Cardiac muscle cell (in vitro differentiated cells and primary cell): Measurements from ENCODE around the gene RASAL3. TPM values are rescaled to one million over a fixed set of nuclear protein-coding genes. Genes with fewer than 3 reads are reported as not detected.

ENCODE experiments used
- DNase-seq, 2 donors: peaks; one replicate each; pipeline versions ENCODE4 v3.0.0 to v3.0.0-alpha.2; 2010 to 2017; ENCODE audit warnings: low read depth in 1 of 2, low spot score in 1 of 2
- H3K27ac ChIP-seq: fragments of 200-600 bp; sonication (generic); 2 replicates; pipeline ENCODE4 v1.5.1; 2016
- H3K27me3 ChIP-seq: fragments of 200-600 bp; sonication (generic); 2 replicates; pipeline ENCODE4 v1.6.0; 2016; ENCODE audit warnings: control low read depth
- H3K36me3 ChIP-seq: fragments of 200-600 bp; sonication (generic); 2 replicates; pipeline ENCODE4 v1.5.1; 2016; ENCODE audit warnings: control low read depth
- H3K4me1 ChIP-seq: fragments of 200-600 bp; sonication (generic); 2 replicates; pipeline ENCODE4 v1.8.1; 2017; ENCODE audit warnings: low read depth, mild to moderate bottlenecking, mixed run types
- H3K4me3 ChIP-seq: fragments of 200-600 bp; sonication (generic); 2 replicates; pipeline ENCODE4 v1.5.1; 2016; ENCODE audit warnings: mild to moderate bottlenecking
- H3K9me3 ChIP-seq: fragments of 200-600 bp; sonication (generic); 2 replicates; pipeline ENCODE4 v1.5.1; 2017; ENCODE audit warnings: low read depth, mild to moderate bottlenecking, control low read depth
- polyA plus RNA-seq: library from polyadenylated mRNA; unstranded; fragments of >200 nt; fragmentation: Nextera tagmentation; extraction: Ambion mirVana; gene quantifications from 2 replicates; pipeline ENCODE4 v1.2.1, GENCODE V29; 2016
- total RNA-seq: library from RNA; depleted of rRNA; stranded (reverse); fragments of >200 nt; gene quantifications from 2 replicates; pipeline ENCODE4 v1.2.3, GENCODE V29; 2016
- TF ChIP-seq, protein P1 (sequence below): IDR thresholded peaks from 2 replicates; pipeline ENCODE4 v1.5.1; 2012; ENCODE audit warnings: low read depth, mild to moderate bottlenecking, low read length

Gene RASAL3
- total and polyA plus RNA-seq, 2 experiments from 2014 or later = not detected

DNA sequence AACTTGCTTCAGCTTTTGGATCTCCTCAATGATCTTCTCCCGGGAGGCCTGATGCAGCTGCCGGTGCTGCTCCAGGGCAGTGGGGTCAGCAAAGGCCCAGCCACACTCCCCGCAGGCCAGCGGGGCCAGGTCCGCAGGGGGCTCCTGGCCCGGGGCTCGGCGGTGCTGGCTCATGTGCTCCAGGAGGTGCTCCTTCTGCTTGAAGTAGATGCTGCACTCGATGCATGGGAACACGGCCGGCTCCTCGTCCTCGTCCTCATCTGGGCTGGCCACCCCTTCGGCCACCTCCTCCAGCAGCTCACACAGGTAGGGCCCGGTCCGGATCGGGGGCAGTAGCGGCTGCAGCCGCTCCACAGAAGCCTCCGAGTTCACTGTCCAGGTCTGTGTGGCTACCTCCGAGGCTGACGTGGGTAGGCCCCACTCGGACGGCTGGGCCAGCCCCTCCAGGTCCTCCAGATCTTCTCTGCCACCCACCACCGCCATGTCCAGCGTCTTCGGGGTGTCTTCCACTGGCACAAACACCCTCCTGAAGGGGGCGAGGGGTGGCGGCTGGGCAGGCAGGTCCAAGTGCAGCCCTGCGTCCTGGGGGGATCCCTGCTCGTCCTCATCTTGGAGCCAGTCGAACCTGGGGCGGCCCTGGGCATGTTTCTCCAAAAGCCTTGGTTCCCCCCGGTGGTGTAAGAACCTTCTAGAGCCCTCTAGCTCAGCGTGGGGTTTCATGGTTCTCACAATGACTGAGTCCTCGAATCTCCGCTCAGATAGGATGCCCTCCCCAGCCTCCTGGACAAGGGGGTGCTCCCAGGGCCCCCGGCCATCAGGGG lies 24.3 kb downstream of the RASAL3 start:
- H3K27ac ChIP-seq = no peak overlapping the region
- TF ChIP-seq, protein P1, sequence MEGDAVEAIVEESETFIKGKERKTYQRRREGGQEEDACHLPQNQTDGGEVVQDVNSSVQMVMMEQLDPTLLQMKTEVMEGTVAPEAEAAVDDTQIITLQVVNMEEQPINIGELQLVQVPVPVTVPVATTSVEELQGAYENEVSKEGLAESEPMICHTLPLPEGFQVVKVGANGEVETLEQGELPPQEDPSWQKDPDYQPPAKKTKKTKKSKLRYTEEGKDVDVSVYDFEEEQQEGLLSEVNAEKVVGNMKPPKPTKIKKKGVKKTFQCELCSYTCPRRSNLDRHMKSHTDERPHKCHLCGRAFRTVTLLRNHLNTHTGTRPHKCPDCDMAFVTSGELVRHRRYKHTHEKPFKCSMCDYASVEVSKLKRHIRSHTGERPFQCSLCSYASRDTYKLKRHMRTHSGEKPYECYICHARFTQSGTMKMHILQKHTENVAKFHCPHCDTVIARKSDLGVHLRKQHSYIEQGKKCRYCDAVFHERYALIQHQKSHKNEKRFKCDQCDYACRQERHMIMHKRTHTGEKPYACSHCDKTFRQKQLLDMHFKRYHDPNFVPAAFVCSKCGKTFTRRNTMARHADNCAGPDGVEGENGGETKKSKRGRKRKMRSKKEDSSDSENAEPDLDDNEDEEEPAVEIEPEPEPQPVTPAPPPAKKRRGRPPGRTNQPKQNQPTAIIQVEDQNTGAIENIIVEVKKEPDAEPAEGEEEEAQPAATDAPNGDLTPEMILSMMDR = no peak
- no peak for DNase-seq
- H3K9me3 ChIP-seq = no peaks in the 10 kb centered on the region
- no peaks in the 10 kb centered on the region for H3K27me3 ChIP-seq
- no peaks in the 10 kb centered on the region for H3K4me1 ChIP-seq
- H3K4me3 ChIP-seq = no peak overlapping the region
- peaks cover 4% of the 10 kb centered on the region for H3K36me3 ChIP-seq

DNA sequence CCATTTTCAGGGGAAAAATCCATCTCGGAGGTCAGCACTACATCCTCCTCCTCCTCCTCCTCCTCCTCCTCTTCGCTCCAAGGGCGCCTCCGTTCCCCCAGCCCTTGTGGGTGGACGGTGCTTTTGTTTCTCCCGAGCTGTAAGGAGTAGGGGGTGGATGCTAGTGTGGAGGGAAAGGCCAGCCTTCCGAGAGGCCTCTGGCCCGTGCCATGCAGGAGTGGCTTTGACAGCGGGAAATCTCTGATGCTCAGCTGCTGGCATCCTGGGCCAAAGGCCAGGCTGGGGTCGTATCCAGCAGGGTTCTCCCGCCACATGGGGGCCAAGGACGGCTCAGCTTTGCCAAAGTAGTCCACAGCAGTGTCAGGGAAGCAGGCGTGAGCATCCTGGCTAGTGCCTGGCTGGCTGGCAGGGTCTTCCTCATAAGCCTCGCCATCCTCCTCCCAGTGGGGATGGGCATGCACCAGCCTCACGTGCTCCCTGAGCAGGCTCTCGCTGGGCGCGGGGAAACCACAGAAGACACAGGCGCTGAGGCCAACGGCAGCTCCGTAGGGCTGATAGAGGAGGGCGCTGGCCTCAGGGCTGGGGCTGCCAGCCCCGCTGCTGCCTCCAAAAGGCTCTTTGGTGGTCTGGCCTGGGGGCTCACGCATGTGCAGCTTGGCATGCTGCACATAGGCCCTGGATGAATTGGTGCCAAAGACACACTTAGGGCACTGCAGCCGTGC lies 25.1 kb downstream of the RASAL3 start:
- Histone ChIP-seq H3K27me3 (no peaks in the 10 kb centered on the region), H3K4me3 (no peak overlapping the region), H3K27ac (no peak overlapping the region), H3K9me3 (no peaks in the 10 kb centered on the region), H3K36me3 (peaks cover 4% of the 10 kb centered on the region), H3K4me1 (no peaks in the 10 kb centered on the region)
- DNase-seq = no peak
- TF ChIP-seq, protein P1 = no peak

DNA sequence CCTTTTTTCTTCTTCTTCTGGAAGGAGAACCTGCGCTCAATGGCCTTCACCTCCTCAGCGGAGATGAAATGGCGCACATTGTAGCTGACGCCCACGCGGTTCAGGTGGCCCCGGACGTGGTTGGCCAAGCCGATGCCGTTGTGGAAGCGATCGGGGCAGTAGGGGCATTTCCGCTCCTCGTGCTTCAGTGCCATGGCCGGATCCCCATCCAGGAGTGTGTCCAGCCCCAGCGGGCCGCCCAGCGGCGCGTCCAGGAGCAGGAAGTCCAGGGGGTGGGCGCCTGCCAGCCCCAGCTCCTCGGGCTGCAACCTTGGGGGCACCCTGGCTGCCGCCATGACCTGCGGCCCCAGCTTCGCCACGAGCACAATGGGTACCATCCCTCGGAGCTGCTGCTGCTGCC lies 25.8 kb downstream of the RASAL3 start:
- no peak for DNase-seq
- Histone ChIP-seq H3K9me3 (no peaks in the 10 kb centered on the region), H3K27ac (no peak overlapping the region), H3K27me3 (no peaks in the 10 kb centered on the region), H3K36me3 (peaks cover 4% of the 10 kb centered on the region), H3K4me3 (no peak overlapping the region), H3K4me1 (no peaks in the 10 kb centered on the region)
- TF ChIP-seq, protein P1 = no peak

DNA sequence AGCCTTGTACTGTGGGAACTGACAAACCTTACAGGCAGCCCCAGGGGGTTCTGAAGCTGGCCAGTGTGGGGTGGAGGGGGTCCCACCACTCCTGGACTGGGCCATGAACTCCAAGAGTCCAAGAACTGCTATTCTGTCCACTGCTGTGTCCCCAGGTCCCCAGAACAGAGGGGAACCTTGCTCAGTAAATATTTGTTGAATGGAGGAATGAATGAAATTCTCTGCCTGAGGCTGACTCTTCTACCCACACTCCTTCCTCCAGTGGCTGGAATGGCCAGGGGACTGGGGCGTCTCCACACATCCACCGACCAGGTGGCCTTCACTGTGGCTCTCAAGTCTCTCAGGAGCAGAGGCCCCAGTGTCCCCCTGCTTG lies 26.2 kb downstream of the RASAL3 start:
- Histone ChIP-seq H3K27ac (no peak overlapping the region), H3K4me1 (no peaks in the 10 kb centered on the region), H3K9me3 (no peaks in the 10 kb centered on the region), H3K36me3 (peaks cover 4% of the 10 kb centered on the region), H3K4me3 (no peak overlapping the region), H3K27me3 (no peaks in the 10 kb centered on the region)
- no peak for DNase-seq
- TF ChIP-seq, protein P1 = no peak

DNA sequence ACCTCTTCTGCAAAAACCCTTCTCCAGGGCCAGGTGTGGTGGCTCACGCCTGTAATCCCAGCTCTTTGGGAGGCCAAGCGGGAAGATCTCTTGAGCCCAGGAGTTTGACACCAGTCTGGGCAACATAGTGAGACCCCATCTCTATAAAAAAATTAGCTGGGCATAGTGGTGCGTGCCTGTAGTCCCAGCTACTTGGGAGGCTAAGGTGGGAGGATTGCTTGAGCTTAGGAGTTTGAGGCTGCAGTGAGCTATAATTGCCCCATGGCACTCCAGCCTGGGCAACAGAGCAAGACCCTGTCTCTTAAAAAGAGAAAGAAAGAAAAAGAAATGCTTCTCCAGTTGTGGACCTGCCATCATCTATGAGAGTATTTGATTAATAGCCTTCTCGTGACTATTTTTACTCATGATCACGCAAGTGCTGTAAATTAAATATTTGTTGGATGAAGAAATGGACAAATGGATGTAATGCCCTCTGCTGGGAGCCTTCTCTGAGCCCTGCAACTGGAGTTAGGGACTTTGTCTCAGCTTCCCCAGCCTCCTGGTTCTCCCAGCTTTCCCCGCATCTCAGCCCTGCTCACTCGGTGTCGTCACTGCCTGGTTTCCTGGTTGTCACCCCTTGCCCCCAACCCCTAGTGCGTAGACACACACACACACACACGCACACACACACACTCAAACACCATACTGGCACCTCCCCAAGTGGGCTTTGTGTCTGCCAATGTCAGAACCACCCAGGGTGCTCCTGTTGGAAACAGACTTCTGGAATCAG lies 26.8 kb downstream of the RASAL3 start:
- Histone ChIP-seq H3K27me3 (no peaks in the 10 kb centered on the region), H3K27ac (no peak overlapping the region), H3K4me3 (no peak overlapping the region), H3K4me1 (no peaks in the 10 kb centered on the region), H3K9me3 (no peaks in the 10 kb centered on the region), H3K36me3 (peaks cover 4% of the 10 kb centered on the region)
- TF ChIP-seq, protein P1 = no peak
- DNase-seq = no peak
